WTC11 (cell line): Measurements from ENCODE around the gene UGT1A10. TPM values are rescaled to one million over a fixed set of nuclear protein-coding genes. Genes with fewer than 3 reads are reported as not detected.

ENCODE experiments used
- ATAC-seq: fragments of 200-7000 bp; cut with Tn5 transposase; 2 replicates; pipeline ENCODE4 v1.10.0; 2021; ENCODE audit warnings: mild to moderate bottlenecking, moderate library complexity
- CTCF ChIA-PET: fragments of 300-600 bp; sonication (Branson Sonifier 250); formaldehyde crosslinking; loops from one replicate; lab custom pipeline; 2021; ENCODE audit warnings: antibody characterized with exemption; lab: Charles Lee
- POLR2A ChIA-PET: fragments of 350-600 bp; sonication (Branson Sonifier 250); formaldehyde crosslinking; loops from one replicate; lab custom pipeline; 2021; ENCODE audit warnings: antibody characterized with exemption; lab: Charles Lee
- DNase-seq: peaks from one replicate; pipeline ENCODE4 v3.0.0; 2021; ENCODE audit warnings: low spot score
- H3K27ac Mint-ChIP-seq: 2 replicates; pipeline ENCODE4 v1.8.0; 2021; ENCODE audit warnings: mixed read lengths
- H3K27me3 Mint-ChIP-seq: 2 replicates; pipeline ENCODE4 v1.8.0; 2021; ENCODE audit warnings: low read depth, mild to moderate bottlenecking, moderate library complexity, mixed read lengths
- H3K36me3 Mint-ChIP-seq: 2 replicates; pipeline ENCODE4 v1.8.0; 2021; ENCODE audit warnings: mixed read lengths
- H3K4me1 Mint-ChIP-seq: 2 replicates; pipeline ENCODE4 v1.8.0; 2022; ENCODE audit warnings: mixed read lengths
- H3K4me3 Mint-ChIP-seq: 2 replicates; pipeline ENCODE4 v1.8.0; 2021; ENCODE audit warnings: mild to moderate bottlenecking, moderate library complexity, mixed read lengths
- H3K9me3 Mint-ChIP-seq: 2 replicates; pipeline ENCODE4 v1.8.0; 2021; ENCODE audit warnings: mixed read lengths
- CREB1 ChIP-seq: sonication (generic); formaldehyde crosslinking; IDR thresholded peaks from 2 replicates; pipeline ENCODE4 v1.8.0; 2023; ENCODE audit warnings: mild to moderate bottlenecking, missing genetic modification reagents
- EMX1 ChIP-seq: fragments of 250-450 bp; sonication (Bioruptor Pico); IDR thresholded peaks from 2 replicates; pipeline ENCODE4 v1.8.0; 2021; ENCODE audit warnings: mild to moderate bottlenecking
- FOXJ3 ChIP-seq: sonication (generic); formaldehyde crosslinking; IDR thresholded peaks from 2 replicates; pipeline ENCODE4 v1.9.0; 2021; ENCODE audit warnings: missing genetic modification reagents, mild to moderate bottlenecking, borderline replicate concordance
- FOXK1 ChIP-seq: sonication (generic); formaldehyde crosslinking; IDR thresholded peaks from 2 replicates; pipeline ENCODE4 v1.8.0; 2022; ENCODE audit warnings: mild to moderate bottlenecking, moderate library complexity, missing genetic modification reagents
- FOXP4 ChIP-seq: sonication (generic); formaldehyde crosslinking; IDR thresholded peaks from 2 replicates; pipeline ENCODE4 v1.8.0; 2022; ENCODE audit warnings: mild to moderate bottlenecking, missing genetic modification reagents
- GABPB1 ChIP-seq: sonication (generic); formaldehyde crosslinking; IDR thresholded peaks from 2 replicates; pipeline ENCODE4 v1.8.1; 2023; ENCODE audit warnings: mild to moderate bottlenecking, missing genetic modification reagents
- GRHL2 ChIP-seq: fragments of 250-450 bp; sonication (Bioruptor Pico); IDR thresholded peaks from 2 replicates; pipeline ENCODE4 v1.8.0; 2022; ENCODE audit warnings: mild to moderate bottlenecking, moderate library complexity; ENCODE audit not compliant: insufficient replicate concordance, severe bottlenecking
- MAX ChIP-seq: sonication (generic); formaldehyde crosslinking; IDR thresholded peaks from 2 replicates; pipeline ENCODE4 v1.8.0; 2022; ENCODE audit warnings: mild to moderate bottlenecking, missing genetic modification reagents
- PRDM15 ChIP-seq: sonication (generic); formaldehyde crosslinking; IDR thresholded peaks from 2 replicates; pipeline ENCODE4 v1.8.0; 2022; ENCODE audit warnings: missing genetic modification reagents
- RELA ChIP-seq: sonication (generic); formaldehyde crosslinking; IDR thresholded peaks from 2 replicates; pipeline ENCODE4 v1.8.1; 2022; ENCODE audit warnings: missing genetic modification reagents, mild to moderate bottlenecking, borderline replicate concordance
- SMAD4 ChIP-seq: sonication (generic); formaldehyde crosslinking; IDR thresholded peaks from 2 replicates; pipeline ENCODE4 v1.8.0; 2022; ENCODE audit warnings: mild to moderate bottlenecking, missing genetic modification reagents
- USF1 ChIP-seq: sonication (generic); formaldehyde crosslinking; IDR thresholded peaks from 2 replicates; pipeline ENCODE4 v1.8.0; 2022; ENCODE audit warnings: mild to moderate bottlenecking, missing genetic modification reagents
- ZBTB21 ChIP-seq: sonication (generic); formaldehyde crosslinking; IDR thresholded peaks from 2 replicates; pipeline ENCODE4 v1.8.1; 2023; ENCODE audit warnings: mild to moderate bottlenecking, missing genetic modification reagents, borderline replicate concordance
- ZNF121 ChIP-seq: sonication (generic); formaldehyde crosslinking; IDR thresholded peaks from 2 replicates; pipeline ENCODE4 v1.8.0; 2023; ENCODE audit warnings: missing genetic modification reagents
- ZNF317 ChIP-seq: sonication (generic); formaldehyde crosslinking; IDR thresholded peaks from 2 replicates; pipeline ENCODE4 v1.8.1; 2023; ENCODE audit warnings: low read depth, mild to moderate bottlenecking, moderate library complexity, missing genetic modification reagents, borderline replicate concordance
- ZNF671 ChIP-seq: fragments of 250-450 bp; sonication (Bioruptor Pico); IDR thresholded peaks from 2 replicates; pipeline ENCODE4 v1.8.0; 2021; ENCODE audit warnings: mild to moderate bottlenecking
- total RNA-seq: library from RNA; stranded (reverse); gene quantifications from 3 replicates; pipeline ENCODE4 v1.2.3, GENCODE V29; 2021
- TF ChIP-seq, protein P1 (sequence below): sonication (generic); formaldehyde crosslinking; IDR thresholded peaks from 2 replicates; pipeline ENCODE4 v1.8.1; 2023; ENCODE audit warnings: mild to moderate bottlenecking, missing genetic modification reagents
- TF ChIP-seq, protein P2 (sequence below): sonication (generic); formaldehyde crosslinking; IDR thresholded peaks from 2 replicates; pipeline ENCODE4 v1.8.1; 2022; ENCODE audit warnings: mild to moderate bottlenecking, missing genetic modification reagents, moderate library complexity, borderline replicate concordance
- TF ChIP-seq, protein P3 (sequence below): fragments of 250-450 bp; sonication (Bioruptor Pico); IDR thresholded peaks from 2 replicates; pipeline ENCODE4 v1.9.0; 2021; ENCODE audit warnings: moderate library complexity, mild to moderate bottlenecking, inconsistent platforms, borderline replicate concordance
- TF ChIP-seq, protein P4 (sequence below): sonication (generic); formaldehyde crosslinking; IDR thresholded peaks from 2 replicates; pipeline ENCODE4 v1.8.0; 2023; ENCODE audit warnings: mild to moderate bottlenecking, missing genetic modification reagents
- TF ChIP-seq, protein P5 (sequence below): sonication (generic); formaldehyde crosslinking; IDR thresholded peaks from 2 replicates; pipeline ENCODE4 v1.8.0; 2022; ENCODE audit warnings: mild to moderate bottlenecking, missing genetic modification reagents

Gene UGT1A10
- total RNA-seq, 1 experiment from 2014 or later, result not detected

- CTCF ChIA-PET, result interaction anchor here (0.7 kb wide), 1 partner anchor 146 kb away, joined by 4 read pairs; no protein-coding TSS in a partner anchor
- POLR2A ChIA-PET, result no interaction called here
- no peak for DNase-seq
These were observed 8.8 kb upstream of the UGT1A10 start for GRCh38 chr2:233627331-233628025.

GRCh38 chr2:233638836-233639235 lies 2.6 kb downstream of the UGT1A10 start:
- Mint-ChIP-seq H3K4me1 (no peaks in the 10 kb centered on the region), H3K36me3 (no peaks in the 10 kb centered on the region), H3K9me3 (no peaks in the 10 kb centered on the region), H3K27me3 (peaks cover 5% of the 10 kb centered on the region), H3K27ac (no peak overlapping the region), H3K4me3 (no peak overlapping the region)
- POLR2A ChIA-PET, result no interaction called here
- DNase-seq (no peak), ATAC-seq (no peak)
- CTCF ChIA-PET, result no interaction called here
- TF ChIP-seq, protein P1, sequence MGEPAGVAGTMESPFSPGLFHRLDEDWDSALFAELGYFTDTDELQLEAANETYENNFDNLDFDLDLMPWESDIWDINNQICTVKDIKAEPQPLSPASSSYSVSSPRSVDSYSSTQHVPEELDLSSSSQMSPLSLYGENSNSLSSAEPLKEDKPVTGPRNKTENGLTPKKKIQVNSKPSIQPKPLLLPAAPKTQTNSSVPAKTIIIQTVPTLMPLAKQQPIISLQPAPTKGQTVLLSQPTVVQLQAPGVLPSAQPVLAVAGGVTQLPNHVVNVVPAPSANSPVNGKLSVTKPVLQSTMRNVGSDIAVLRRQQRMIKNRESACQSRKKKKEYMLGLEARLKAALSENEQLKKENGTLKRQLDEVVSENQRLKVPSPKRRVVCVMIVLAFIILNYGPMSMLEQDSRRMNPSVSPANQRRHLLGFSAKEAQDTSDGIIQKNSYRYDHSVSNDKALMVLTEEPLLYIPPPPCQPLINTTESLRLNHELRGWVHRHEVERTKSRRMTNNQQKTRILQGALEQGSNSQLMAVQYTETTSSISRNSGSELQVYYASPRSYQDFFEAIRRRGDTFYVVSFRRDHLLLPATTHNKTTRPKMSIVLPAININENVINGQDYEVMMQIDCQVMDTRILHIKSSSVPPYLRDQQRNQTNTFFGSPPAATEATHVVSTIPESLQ (CRISPR knock-in tag), result no peak
- no peak for TF ChIP-seq ZNF671 (CRISPR knock-in tag)
- no peak for TF ChIP-seq ZNF317 (CRISPR knock-in tag)
- no peak for TF ChIP-seq ZBTB21 (CRISPR knock-in tag)
- TF ChIP-seq MAX, result no peak
- no peak for TF ChIP-seq GABPB1 (CRISPR knock-in tag)
- no peak for TF ChIP-seq RELA (CRISPR knock-in tag)
- TF ChIP-seq FOXP4 (CRISPR knock-in tag), result no peak
- TF ChIP-seq GRHL2 (CRISPR knock-in tag), result no peak
- no peak for TF ChIP-seq PRDM15 (CRISPR knock-in tag)
- TF ChIP-seq, protein P2, sequence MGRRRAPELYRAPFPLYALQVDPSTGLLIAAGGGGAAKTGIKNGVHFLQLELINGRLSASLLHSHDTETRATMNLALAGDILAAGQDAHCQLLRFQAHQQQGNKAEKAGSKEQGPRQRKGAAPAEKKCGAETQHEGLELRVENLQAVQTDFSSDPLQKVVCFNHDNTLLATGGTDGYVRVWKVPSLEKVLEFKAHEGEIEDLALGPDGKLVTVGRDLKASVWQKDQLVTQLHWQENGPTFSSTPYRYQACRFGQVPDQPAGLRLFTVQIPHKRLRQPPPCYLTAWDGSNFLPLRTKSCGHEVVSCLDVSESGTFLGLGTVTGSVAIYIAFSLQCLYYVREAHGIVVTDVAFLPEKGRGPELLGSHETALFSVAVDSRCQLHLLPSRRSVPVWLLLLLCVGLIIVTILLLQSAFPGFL (CRISPR knock-in tag), result no peak
- TF ChIP-seq ZNF121 (CRISPR knock-in tag), result no peak
- TF ChIP-seq, protein P3, sequence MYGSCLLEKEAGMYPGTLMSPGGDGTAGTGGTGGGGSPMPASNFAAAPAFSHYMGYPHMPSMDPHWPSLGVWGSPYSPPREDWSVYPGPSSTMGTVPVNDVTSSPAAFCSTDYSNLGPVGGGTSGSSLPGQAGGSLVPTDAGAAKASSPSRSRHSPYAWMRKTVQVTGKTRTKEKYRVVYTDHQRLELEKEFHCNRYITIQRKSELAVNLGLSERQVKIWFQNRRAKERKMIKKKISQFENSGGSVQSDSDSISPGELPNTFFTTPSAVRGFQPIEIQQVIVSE (CRISPR knock-in tag), result no peak
- no peak for TF ChIP-seq USF1 (CRISPR knock-in tag)
- TF ChIP-seq FOXK1, result no peak
- TF ChIP-seq, protein P4, sequence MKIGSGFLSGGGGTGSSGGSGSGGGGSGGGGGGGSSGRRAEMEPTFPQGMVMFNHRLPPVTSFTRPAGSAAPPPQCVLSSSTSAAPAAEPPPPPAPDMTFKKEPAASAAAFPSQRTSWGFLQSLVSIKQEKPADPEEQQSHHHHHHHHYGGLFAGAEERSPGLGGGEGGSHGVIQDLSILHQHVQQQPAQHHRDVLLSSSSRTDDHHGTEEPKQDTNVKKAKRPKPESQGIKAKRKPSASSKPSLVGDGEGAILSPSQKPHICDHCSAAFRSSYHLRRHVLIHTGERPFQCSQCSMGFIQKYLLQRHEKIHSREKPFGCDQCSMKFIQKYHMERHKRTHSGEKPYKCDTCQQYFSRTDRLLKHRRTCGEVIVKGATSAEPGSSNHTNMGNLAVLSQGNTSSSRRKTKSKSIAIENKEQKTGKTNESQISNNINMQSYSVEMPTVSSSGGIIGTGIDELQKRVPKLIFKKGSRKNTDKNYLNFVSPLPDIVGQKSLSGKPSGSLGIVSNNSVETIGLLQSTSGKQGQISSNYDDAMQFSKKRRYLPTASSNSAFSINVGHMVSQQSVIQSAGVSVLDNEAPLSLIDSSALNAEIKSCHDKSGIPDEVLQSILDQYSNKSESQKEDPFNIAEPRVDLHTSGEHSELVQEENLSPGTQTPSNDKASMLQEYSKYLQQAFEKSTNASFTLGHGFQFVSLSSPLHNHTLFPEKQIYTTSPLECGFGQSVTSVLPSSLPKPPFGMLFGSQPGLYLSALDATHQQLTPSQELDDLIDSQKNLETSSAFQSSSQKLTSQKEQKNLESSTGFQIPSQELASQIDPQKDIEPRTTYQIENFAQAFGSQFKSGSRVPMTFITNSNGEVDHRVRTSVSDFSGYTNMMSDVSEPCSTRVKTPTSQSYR (CRISPR knock-in tag), result no peak
- TF ChIP-seq, protein P5, sequence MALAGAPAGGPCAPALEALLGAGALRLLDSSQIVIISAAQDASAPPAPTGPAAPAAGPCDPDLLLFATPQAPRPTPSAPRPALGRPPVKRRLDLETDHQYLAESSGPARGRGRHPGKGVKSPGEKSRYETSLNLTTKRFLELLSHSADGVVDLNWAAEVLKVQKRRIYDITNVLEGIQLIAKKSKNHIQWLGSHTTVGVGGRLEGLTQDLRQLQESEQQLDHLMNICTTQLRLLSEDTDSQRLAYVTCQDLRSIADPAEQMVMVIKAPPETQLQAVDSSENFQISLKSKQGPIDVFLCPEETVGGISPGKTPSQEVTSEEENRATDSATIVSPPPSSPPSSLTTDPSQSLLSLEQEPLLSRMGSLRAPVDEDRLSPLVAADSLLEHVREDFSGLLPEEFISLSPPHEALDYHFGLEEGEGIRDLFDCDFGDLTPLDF (CRISPR knock-in tag), result no peak
- no peak for TF ChIP-seq SMAD4 (CRISPR knock-in tag)

More at GRCh38 chr2:233627331-233628025, 8.8 kb upstream of the UGT1A10 start:
- no peak for ATAC-seq
- no peak overlapping the region for H3K27ac Mint-ChIP-seq
- H3K27me3 Mint-ChIP-seq, result peaks cover 13% of the 10 kb centered on the region
- peaks cover 33% of the 10 kb centered on the region for H3K9me3 Mint-ChIP-seq
- H3K4me1 Mint-ChIP-seq, result no peaks in the 10 kb centered on the region
- no peak for TF ChIP-seq CREB1 (CRISPR knock-in tag)
- TF ChIP-seq FOXJ3 (CRISPR knock-in tag), result no peak
- no peak for TF ChIP-seq EMX1
- no peak overlapping the region for H3K4me3 Mint-ChIP-seq
- no peaks in the 10 kb centered on the region for H3K36me3 Mint-ChIP-seq
